ENCODE measurements around the gene MAP4K2.

DNA sequence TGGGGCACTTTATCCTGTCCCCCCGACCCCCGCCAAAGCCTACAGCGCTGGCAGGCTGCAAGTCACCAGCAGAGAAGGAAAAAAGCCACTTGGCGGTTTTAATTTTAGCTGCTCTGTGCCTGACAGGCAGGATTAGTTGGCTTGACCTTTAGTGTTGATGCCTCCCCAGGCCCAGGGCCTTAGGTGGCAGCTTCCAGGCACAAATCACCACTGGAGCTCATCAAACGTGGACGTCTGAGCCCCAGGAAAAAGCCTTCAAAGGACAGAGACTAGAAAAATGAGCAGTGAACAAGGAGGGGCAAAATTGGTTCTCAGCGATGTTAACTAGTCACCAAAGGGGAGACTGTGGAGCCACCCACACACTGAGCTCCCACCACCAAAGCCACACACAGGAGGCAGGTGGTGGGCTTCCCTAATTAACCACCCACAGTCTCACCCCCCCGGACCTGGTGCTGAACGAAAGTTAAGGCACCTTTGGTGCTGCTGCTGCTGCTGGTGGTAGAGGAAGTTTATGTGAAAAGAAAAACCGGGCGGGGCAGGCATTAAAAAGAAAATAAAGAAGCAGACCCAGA is 38.9 kb downstream of the MAP4K2 start:
- TF ChIP-seq POLR2A (IDR thresholded peaks at IDR 0.05; ENCODE audit: low read depth, low read length) (no peak), POLR2AphosphoS5 (IDR thresholded peaks at IDR 0.05; ENCODE audit: low read depth, low read length) (no peak), TAF1 (IDR thresholded peaks at IDR 0.05; ENCODE audit: borderline replicate concordance, low read depth, low read length) (no peak)
